ENCODE data around the gene ARID3B.
A peak's percentile ranks its signal among the peaks of the same experiment; 100 is the strongest.

Gene ARID3B

GRCh38 chr15:74604983-74605794 lies 64.2 kb downstream of the ARID3B start:
- no peak for DNase-seq (ENCODE audit: low spot score)

DNA sequence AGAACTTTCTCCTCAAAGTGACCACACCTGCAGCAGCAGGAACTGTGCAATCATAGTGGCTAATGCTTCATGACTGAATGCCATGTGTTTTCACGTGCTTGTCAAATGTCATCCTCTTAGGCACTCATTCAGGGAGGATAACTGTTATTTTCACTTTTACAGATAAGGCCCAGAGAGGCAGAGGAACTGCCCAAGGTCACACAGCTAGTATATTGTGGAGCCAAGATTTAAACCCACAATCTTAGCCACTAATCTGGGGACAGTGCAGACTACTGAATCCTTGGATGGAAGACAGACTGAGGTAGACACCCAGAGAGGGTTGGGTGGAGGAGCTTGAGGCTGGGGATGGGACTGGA lies 64.8 kb downstream of the ARID3B start:
- no peak for DNase-seq (ENCODE audit: low spot score)

DNA sequence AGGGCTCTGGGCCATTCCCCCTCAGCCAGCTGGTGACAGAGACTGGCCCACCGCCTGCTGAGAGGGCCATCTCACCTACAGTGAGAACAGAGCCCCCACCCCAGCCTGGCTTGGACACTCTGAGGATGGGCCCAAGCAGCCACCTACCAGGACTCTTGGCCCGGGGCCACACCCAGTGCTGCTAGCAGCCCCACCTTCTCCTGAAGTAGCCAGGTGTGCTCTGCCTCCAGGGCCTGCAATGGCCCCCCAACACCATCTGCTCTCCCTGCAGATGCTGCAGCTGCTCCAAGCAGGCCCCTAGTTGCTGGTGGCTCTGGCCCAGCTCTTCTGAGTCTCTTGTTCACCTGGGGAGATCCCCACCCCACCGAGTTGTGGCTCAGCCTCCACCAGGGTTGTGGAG lies 67.8 kb downstream of the ARID3B start:
- no peak for DNase-seq (ENCODE audit: low spot score)

DNA sequence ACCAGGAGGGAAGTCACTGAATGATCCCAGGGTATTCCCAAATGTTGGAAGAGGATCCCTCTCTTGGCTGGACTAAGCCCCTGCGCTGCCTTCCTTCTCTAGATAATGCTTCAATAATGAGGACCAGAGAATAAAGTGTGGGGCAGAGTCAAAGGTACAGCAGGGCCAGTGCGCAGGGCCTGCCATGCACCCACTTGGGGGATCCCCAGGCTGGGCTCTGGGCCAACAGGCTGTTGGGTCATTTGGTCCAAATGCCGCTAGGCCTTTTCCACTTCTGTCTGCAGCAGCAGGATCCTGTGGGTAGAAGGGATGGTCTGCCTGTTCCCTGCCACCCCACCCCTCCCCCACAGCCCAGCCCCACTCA lies 68.9 kb downstream of the ARID3B start:
- no peak for DNase-seq (ENCODE audit: low spot score)

GRCh38 chr15:74610302-74610951 lies 69.4 kb downstream of the ARID3B start:
- no peak for DNase-seq (ENCODE audit: low spot score)

GRCh38 chr15:74611341-74611740 lies 70.3 kb downstream of the ARID3B start:
- no peak for DNase-seq (ENCODE audit: low spot score)

DNA sequence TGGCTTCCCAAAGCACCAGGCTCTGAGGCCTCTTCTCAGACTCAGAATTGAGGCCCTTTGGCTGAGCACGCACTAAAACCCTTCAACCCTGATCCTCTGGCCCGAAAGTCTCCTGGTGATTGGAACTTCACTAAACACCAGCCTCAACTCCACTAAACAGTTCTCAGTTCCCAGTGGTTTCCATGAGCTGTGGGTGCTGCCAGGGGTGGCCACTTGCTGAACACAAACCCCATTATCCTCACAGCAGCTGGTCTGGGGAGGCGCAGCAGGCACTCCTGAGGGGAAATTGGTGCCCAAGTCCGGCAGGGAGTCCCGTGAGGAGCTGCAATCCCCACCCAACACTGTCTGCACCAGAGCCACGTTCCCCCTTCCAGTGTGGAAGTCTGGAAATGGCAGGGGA lies 70.8 kb downstream of the ARID3B start:
- no peak for DNase-seq (ENCODE audit: low spot score)

DNA sequence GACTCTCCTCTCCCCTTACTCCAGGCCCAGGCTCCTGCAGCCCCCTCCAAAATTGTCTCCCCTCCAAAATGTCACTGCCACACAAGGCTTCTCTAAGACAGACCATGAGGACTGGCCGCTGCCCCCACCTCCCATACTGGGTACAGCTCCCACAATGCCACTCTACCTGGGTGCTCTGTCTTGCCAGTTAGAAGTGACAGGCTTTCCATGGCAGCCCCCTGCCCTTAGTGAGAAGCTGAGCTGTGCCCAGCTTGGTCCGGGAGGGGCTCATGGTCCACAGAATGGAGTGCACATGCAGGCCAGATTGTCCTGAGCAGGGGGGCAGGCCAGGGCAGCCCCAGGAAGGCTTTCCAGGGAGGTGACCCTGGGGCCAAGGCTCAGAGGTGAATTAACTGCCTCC lies 71.7 kb downstream of the ARID3B start:
- DNase-seq (ENCODE audit: low spot score): no peak

GRCh38 chr15:74613089-74613952 lies 72.3 kb downstream of the ARID3B start:
- DNase-seq (ENCODE audit: low spot score): no peak

DNA sequence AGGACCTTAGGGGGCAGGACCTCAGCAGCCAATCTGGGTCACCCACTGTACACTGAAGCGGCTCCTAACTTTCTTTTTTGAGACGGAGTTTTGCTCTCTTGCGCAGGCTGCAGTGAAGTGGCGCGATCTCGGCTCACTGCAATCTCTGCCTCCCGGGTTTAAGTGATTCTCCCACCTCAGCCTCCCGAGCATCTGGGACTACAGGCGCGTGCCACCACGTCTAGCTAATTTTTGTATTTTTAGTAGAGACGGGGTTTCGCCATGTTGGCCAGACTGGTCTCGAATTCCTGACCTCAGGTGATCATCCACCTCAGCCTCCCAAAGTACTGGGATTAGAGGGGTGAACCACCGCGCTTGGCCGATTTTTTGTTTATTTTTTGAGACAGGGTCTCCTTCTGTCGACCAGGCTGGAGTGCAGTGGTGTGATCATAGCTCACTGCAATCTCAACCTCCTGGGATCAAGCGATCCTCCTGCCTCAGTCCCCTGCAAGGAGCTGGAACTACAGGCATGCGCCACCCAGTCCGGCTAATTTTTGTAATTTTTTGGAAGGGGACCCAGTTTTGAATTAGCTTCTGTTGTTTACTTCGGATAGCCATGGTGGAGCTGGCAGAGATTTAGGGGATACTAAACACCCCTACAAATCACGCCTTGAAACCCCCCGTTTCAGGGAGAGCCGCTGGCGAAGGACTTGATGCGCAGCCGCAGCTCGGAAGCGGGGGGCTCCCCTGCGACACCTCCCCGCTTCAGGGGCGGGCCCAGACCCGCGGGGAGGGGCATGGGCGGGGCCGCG lies 73.1 kb downstream of the ARID3B start:
- DNase-seq (ENCODE audit: low spot score): peak; percentile 96

GRCh38 chr15:74614744-74615507 lies 73.9 kb downstream of the ARID3B start:
- no peak for DNase-seq (ENCODE audit: low spot score)

DNA sequence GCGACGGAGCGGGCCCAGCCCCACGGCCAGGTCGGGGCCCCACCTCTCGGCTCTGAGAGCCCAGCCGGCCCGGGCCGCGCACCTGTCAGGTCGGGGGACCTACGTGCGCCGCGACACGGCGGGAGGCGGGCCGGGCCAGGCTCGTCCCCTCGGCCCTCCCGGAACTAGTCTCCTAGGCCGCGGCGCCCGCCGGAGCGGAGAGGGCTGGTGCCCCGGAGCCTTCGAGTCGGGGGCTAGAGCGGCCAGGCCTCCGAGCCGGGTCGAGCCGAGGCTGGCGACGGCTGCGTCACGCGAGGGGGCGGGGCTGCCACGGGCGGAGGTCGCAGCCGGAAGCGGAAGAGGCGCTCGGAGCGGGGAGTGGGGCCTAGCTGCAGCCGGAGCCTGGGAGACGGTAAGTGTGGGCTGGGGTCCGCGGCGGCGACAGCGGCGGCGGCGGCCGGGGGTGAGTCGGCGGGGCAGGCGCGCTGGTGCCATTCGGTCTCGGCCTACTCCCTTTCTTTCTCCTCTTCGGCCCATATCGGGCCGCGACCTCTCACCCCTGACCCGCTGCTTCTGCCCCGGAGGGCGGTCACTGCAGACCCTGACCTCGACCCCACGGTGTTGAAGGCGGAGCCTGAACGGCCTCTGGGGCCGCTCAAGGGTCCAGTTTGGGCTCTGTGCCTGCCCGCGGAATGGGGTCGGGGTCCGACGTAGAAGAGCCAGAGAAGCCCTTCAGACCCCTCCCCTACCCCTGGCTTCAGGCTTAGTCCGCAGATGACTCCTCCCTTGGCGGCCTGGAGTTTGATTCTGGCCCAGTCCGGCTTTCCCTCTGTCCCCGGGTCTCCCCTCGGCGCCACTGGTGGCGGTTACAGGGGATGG lies 74.7 kb downstream of the ARID3B start, which contains the start of gene CLK3:
Gene CLK3 (plus strand): TSS at position 329 of the 858 bp plus-strand sequence. CDS start 3,361 bp downstream, outside the sequence.
- DNase-seq (ENCODE audit: low spot score): peak; percentile 96

GRCh38 chr15:74616366-74616939 lies 75.4 kb downstream of the ARID3B start:
- peak; percentile 38 for DNase-seq (ENCODE audit: low spot score)

DNA sequence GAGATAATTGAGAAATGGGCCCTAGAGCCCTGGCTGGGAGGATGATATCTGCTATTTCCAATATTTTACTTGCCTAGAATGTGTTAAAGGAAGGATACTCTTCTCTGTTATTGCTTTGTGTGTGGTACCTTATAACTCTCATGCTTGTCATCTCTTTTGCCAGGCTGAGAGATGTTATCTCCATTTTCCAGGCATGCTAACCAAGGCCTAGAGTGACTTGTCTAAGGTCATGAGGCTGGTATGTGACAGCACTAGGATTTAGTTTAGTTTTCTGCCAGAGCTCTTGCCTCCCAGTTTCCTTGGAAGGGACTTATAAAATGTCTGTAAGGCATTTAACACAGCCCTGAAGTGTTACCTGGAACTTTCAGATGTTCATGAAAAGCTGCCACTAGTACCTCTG lies 76.0 kb downstream of the ARID3B start:
- DNase-seq (ENCODE audit: low spot score): no peak

GRCh38 chr15:74618841-74619596 lies 78.0 kb downstream of the ARID3B start:
- DNase-seq (ENCODE audit: low spot score): no peak

GRCh38 chr15:74619916-74620635 lies 79.1 kb downstream of the ARID3B start:
- DNase-seq (ENCODE audit: low spot score): no peak

DNA sequence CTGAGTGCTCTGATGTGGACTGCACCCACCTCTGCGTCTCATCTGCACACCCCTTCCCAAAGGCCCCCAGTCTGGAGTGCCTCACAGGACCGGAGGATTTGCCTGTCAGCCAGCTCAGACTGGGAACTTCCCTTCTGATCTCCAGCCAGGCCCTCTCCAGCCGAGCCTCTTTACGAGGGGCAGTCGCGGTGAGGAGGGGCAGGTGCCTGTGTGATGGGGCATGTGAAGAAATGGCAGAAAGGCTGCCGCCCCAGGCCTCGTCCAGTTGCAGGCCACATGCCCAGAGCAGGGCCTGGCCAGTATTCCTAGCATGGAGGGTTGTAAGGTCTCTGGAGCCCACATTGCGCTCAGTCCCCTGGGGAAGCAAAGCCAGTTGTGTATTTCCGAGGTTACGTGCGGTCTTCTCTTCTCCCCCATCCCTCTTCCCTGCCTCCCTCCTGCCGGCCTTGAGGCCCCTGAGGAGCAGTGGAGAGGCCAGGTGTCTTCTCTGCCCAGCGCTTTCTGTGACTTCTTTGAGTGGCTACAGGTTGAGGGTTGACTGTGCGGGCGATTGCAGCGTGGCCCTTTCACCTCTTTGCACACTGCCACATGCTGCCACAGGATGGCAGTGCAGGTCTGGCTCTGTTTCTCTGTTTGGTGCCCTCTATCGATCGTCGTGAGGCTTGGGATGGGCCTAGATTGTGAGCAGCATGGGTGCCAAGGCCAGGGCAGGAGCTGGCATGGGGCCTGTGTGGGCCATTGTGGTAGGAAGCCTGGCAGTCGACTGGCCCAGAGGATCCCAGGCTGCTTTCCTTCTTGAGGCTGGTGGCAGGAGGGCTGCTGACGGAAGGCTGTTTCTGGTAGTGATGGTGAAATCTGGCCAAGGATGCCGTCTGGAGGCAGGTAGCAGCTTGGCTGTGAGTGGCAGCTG lies 79.9 kb downstream of the ARID3B start:
- peak; percentile 90 for DNase-seq (ENCODE audit: low spot score)

All from germinal center (tissue), 1 donor.